OCI-LY1 (cell line): ENCODE results near the gene RNF34.

Experiments used
- H2AFZ ChIP-seq: fragments of 200-600 bp; sonication (generic), shearing (Covaris generic); 2 replicates; pipeline ENCODE4 v1.6.0; 2014; ENCODE audit warnings: antibody characterized with exemption, mild to moderate bottlenecking, low read length
- H3F3A ChIP-seq: fragments of 200-600 bp; sonication (generic), shearing (Covaris generic); 2 replicates; pipeline ENCODE4 v1.6.0; 2014; ENCODE audit warnings: mild to moderate bottlenecking, antibody characterized with exemption, low read length, moderate library complexity; ENCODE audit not compliant: insufficient read depth
- H3K27ac ChIP-seq: fragments of 200-600 bp; sonication (generic); 2 replicates; pipeline ENCODE4 v1.5.1; 2014; ENCODE audit warnings: low read length, mixed run types, mild to moderate bottlenecking, low read depth; ENCODE audit not compliant: poor library complexity, severe bottlenecking
- H3K27me3 ChIP-seq: fragments of 200-600 bp; sonication (generic); 2 replicates; pipeline ENCODE4 v1.6.0; 2014; ENCODE audit warnings: antibody characterized with exemption, mild to moderate bottlenecking, low read length, moderate library complexity; ENCODE audit not compliant: insufficient read depth
- H3K36me3 ChIP-seq: fragments of 200-600 bp; sonication (generic); 2 replicates; pipeline ENCODE4 v1.6.1; 2014; ENCODE audit warnings: mild to moderate bottlenecking, antibody characterized with exemption, low read length, moderate library complexity, mixed read lengths; ENCODE audit not compliant: insufficient read depth
- H3K4me1 ChIP-seq: fragments of 200-600 bp; sonication (generic); 2 replicates; pipeline ENCODE4 v1.5.1; 2014; ENCODE audit warnings: mild to moderate bottlenecking, low read length, moderate library complexity; ENCODE audit not compliant: insufficient read depth, severe bottlenecking
- H3K4me2 ChIP-seq: fragments of 200-600 bp; sonication (generic), shearing (Covaris generic); 2 replicates; pipeline ENCODE4 v1.6.1; 2014; ENCODE audit warnings: low read length
- H3K4me3 ChIP-seq: fragments of 200-600 bp; sonication (generic); 2 replicates; pipeline ENCODE4 v1.5.1; 2014; ENCODE audit warnings: low read length, low read depth, mild to moderate bottlenecking, mixed read lengths; ENCODE audit not compliant: poor library complexity, severe bottlenecking
- H3K79me2 ChIP-seq: fragments of 200-600 bp; shearing (Covaris generic); 2 replicates; pipeline ENCODE4 v1.6.1; 2016; ENCODE audit warnings: mixed run types, low read length, mixed read lengths; ENCODE audit not compliant: insufficient read depth
- H3K9ac ChIP-seq: fragments of 200-600 bp; sonication (generic), shearing (Covaris generic); 2 replicates; pipeline ENCODE4 v1.6.1; 2014; ENCODE audit warnings: mild to moderate bottlenecking, low read length, mixed read lengths
- H3K9me2 ChIP-seq: fragments of 200-600 bp; sonication (generic), shearing (Covaris generic); 2 replicates; pipeline ENCODE4 v1.6.1; 2014; ENCODE audit warnings: low read depth, mild to moderate bottlenecking, low read length, mixed read lengths
- H3K9me3 ChIP-seq: fragments of 200-600 bp; shearing (Covaris generic); 2 replicates; pipeline ENCODE4 v1.6.1; 2014; ENCODE audit warnings: low read length, mixed read lengths
- H4K20me1 ChIP-seq: fragments of 200-600 bp; sonication (generic), shearing (Covaris generic); 2 replicates; pipeline ENCODE4 v1.6.0; 2016; ENCODE audit warnings: mild to moderate bottlenecking, low read length; ENCODE audit not compliant: insufficient read depth
- CTCF ChIP-seq: fragments of 200-600 bp; sonication (generic), shearing (Covaris generic); IDR thresholded peaks from 2 replicates; pipeline ENCODE4 v1.5.1; 2017; ENCODE audit warnings: mild to moderate bottlenecking, antibody characterized with exemption, low read length, moderate library complexity, mixed read lengths
- EZH2 ChIP-seq: fragments of 200-600 bp; sonication (generic), shearing (Covaris generic); IDR thresholded peaks from 2 replicates; pipeline ENCODE4 v1.8.0; 2017; ENCODE audit warnings: borderline replicate concordance, mixed run types, mild to moderate bottlenecking, antibody characterized with exemption, low read length, moderate library complexity, mixed read lengths

RNF34 gene

DNA sequence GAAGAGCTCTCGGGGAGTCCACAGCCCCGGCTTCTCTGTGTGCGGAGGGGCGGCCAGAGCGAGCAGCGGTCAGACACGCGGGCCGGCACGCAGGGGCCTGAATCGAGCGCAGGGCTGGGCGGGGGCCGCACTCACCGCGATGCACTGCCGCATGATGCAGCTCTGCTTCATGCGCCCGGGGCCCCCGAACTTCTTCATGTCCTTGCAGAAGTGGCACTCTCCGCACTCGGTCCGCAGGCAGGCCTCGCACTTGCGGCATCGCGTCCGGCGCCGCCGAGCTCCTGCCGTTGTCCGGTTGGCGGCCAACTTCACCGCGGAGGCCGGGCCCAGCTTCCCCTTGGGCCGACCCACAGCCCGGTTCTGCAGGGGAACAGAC lies 53.1 kb downstream of the RNF34 start:
- H3K9me2 ChIP-seq = no peaks in the 10 kb centered on the region
- H3F3A ChIP-seq = no peaks in the 10 kb centered on the region
- peaks cover 26% of the 10 kb centered on the region for H3K79me2 ChIP-seq
- TF ChIP-seq CTCF = no peak
- no peak for TF ChIP-seq EZH2
- no peak overlapping the region for H3K27ac ChIP-seq
- H3K9me3 ChIP-seq = no peaks in the 10 kb centered on the region
- no peak overlapping the region for H3K9ac ChIP-seq
- H4K20me1 ChIP-seq = no peaks in the 10 kb centered on the region
- H3K4me1 ChIP-seq = peaks cover 26% of the 10 kb centered on the region
- no peak overlapping the region for H2AFZ ChIP-seq
- no peak overlapping the region for H3K4me3 ChIP-seq
- peaks cover 48% of the 10 kb centered on the region for H3K36me3 ChIP-seq
- no peaks in the 10 kb centered on the region for H3K27me3 ChIP-seq
- no peak overlapping the region for H3K4me2 ChIP-seq

DNA sequence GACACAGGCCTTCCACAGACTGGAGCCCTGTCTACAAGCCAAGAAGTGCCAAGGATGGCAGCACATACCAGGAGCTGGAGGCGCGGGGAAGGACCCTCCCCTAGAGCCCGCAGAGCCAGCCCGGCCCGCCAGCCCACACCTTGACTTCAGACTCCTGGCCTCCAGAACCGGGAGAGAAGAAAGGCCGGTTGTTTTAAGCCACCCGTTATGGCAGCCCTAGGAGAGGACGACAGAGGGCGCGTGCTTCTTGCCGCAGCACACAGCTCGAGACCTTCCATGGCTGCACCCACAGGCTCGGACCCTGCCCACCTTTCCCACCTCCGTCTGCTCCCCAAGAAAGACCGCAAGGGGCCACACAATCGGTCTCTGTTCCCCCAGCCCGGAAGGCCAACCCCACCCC lies 53.7 kb downstream of the RNF34 start:
- no peaks in the 10 kb centered on the region for H3K27me3 ChIP-seq
- no peak overlapping the region for H3K4me3 ChIP-seq
- H3K36me3 ChIP-seq = peaks cover 45% of the 10 kb centered on the region; the same call in 1 of the 2 replicates
- TF ChIP-seq CTCF = no peak
- no peak for TF ChIP-seq EZH2
- no peak overlapping the region for H3K4me2 ChIP-seq
- H3K9ac ChIP-seq = no peak overlapping the region
- no peaks in the 10 kb centered on the region for H3F3A ChIP-seq
- no peak overlapping the region for H2AFZ ChIP-seq
- H3K9me2 ChIP-seq = no peaks in the 10 kb centered on the region
- H3K4me1 ChIP-seq = peaks cover 26% of the 10 kb centered on the region
- no peaks in the 10 kb centered on the region for H3K9me3 ChIP-seq
- no peak overlapping the region for H3K27ac ChIP-seq
- H4K20me1 ChIP-seq = no peaks in the 10 kb centered on the region
- peaks cover 32% of the 10 kb centered on the region for H3K79me2 ChIP-seq

GRCh38 chr12:121454921-121455320 lies 55.0 kb downstream of the RNF34 start:
- Histone ChIP-seq H2AFZ (no peak overlapping the region), H3K36me3 (peaks cover 34% of the 10 kb centered on the region; the same call in 1 of the 2 replicates), H3F3A (no peaks in the 10 kb centered on the region), H3K4me2 (no peak overlapping the region), H3K27ac (no peak overlapping the region), H3K9me2 (no peaks in the 10 kb centered on the region), H3K79me2 (peaks cover 40% of the 10 kb centered on the region), H3K4me1 (peaks cover 26% of the 10 kb centered on the region), H3K4me3 (no peak overlapping the region), H3K27me3 (no peaks in the 10 kb centered on the region), H3K9ac (no peak overlapping the region), H4K20me1 (no peaks in the 10 kb centered on the region), H3K9me3 (no peaks in the 10 kb centered on the region)
- TF ChIP-seq EZH2 (no peak), CTCF (no peak)
